GM12864 (cell line): ENCODE results near the gene POU6F1.
A peak's percentile ranks its signal among the peaks of the same experiment; 100 is the strongest.

Source experiments
- DNase-seq: peaks from one replicate; pipeline ENCODE4 v3.0.0-alpha.2; 2011; ENCODE audit warnings: low read depth
- H3K4me3 ChIP-seq: 2 replicates; pipeline ENCODE4 v1.5.1; 2011; ENCODE audit warnings: mild to moderate bottlenecking, low read depth, low read length, control low read depth
- TF ChIP-seq, protein P1 (sequence below): IDR thresholded peaks from 2 replicates; pipeline ENCODE4 v1.5.1; 2011; ENCODE audit warnings: low read depth, mild to moderate bottlenecking, moderate library complexity, low read length, control low read depth, inconsistent platforms; ENCODE audit errors: missing control alignments

The POU6F1 gene

DNA sequence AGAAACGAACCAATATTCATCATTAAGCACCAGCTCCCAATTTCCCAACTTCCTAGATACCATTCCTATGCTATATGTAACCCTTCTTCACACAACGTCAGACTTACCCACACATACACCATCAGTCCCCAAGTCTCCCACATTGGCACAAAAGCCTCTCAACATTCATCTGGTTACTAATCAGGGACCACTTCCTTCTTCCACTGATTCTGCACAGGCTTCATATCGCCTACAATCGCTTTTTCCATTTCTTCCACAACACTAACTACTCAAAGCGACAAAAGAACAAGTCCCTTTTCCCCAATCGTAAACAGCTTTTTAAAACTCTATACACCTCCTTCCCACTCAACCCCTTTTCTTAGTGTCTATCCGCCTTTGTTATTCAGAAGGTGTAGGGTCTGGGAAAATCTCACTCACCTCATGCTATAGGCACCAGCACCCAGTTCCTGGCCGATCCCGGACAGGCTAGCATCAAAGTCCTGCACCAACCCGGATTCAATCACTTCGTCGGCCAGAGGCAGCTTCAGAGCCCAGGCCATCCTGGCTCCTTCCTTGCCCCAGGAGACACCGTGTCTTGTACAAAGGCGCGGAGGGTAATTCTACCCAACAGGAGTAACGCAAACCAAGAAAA, 45.9 kb downstream of the POU6F1 start:
- no peak for DNase-seq
- H3K4me3 ChIP-seq, result peak overlapping the region; percentile 78
- TF ChIP-seq, protein P1, sequence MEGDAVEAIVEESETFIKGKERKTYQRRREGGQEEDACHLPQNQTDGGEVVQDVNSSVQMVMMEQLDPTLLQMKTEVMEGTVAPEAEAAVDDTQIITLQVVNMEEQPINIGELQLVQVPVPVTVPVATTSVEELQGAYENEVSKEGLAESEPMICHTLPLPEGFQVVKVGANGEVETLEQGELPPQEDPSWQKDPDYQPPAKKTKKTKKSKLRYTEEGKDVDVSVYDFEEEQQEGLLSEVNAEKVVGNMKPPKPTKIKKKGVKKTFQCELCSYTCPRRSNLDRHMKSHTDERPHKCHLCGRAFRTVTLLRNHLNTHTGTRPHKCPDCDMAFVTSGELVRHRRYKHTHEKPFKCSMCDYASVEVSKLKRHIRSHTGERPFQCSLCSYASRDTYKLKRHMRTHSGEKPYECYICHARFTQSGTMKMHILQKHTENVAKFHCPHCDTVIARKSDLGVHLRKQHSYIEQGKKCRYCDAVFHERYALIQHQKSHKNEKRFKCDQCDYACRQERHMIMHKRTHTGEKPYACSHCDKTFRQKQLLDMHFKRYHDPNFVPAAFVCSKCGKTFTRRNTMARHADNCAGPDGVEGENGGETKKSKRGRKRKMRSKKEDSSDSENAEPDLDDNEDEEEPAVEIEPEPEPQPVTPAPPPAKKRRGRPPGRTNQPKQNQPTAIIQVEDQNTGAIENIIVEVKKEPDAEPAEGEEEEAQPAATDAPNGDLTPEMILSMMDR, result no peak

GRCh38 chr12:51163795-51164194, 54.1 kb downstream of the POU6F1 start:
- H3K4me3 ChIP-seq, result no peak overlapping the region
- TF ChIP-seq, protein P1, result no peak
- no peak for DNase-seq

- H3K4me3 ChIP-seq, result no peak overlapping the region
- TF ChIP-seq, protein P1, result no peak
- no peak for DNase-seq
Observed at GRCh38 chr12:51162217-51162616, 55.6 kb downstream of the POU6F1 start.

DNA sequence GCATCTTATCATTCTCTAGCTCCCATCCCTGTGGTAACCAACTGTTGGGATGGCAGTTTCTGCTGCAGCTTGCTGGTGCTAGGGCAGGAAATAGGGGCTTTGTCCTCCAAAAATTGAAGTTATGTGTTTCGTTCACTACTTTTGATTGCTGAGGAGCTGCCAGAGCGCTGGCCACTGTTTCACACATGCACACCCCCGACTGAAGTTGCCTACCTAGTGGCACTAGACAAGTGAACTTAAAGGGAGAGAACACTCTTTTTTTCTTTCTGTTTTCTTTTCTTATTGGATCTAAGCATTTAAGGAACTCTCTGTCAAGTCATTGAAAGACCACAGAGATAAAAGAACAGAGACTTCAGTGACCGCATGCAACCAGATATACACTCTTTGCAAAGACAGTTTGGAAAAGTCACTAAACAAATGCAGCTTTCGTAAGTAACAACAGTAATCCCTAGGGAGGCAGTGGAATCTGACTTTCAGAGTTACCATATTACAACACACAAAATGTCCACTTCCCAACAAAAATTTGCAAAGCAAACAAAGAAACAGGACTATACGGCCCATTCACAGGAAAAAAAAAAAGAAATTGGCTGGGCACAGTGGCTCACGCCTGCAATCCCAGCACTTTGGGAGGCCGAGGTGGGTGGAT, 56.9 kb downstream of the POU6F1 start:
- no peak overlapping the region for H3K4me3 ChIP-seq
- DNase-seq, result no peak
- TF ChIP-seq, protein P1, result no peak

- DNase-seq, result no peak
- H3K4me3 ChIP-seq, result no peak overlapping the region
- TF ChIP-seq, protein P1, result no peak
Observed at GRCh38 chr12:51156245-51156765, 61.6 kb downstream of the POU6F1 start.

- TF ChIP-seq, protein P1, result no peak
- H3K4me3 ChIP-seq, result no peak overlapping the region
- DNase-seq, result no peak
Observed at GRCh38 chr12:51152953-51153352, 64.9 kb downstream of the POU6F1 start.
